K562 (cell line): ENCODE measurements around the gene HOXC12. TPM values are rescaled to one million over a fixed set of nuclear protein-coding genes. Genes with fewer than 3 reads are reported as not detected.

Experiments used
- JUND ChIP-seq, 2 experiments: IDR thresholded peaks; 2 replicates in 1 of 2; 3 replicates in 1 of 2; pipeline ENCODE4 v1.6.1; 2011; ENCODE audit warnings: borderline replicate concordance in 2 of 2, low read depth in 2 of 2, low read length in 2 of 2, improper control_type of control experiment in 1 of 2, missing biosample characterization in 1 of 2, missing genetic modification characterization in 1 of 2, missing genetic modification reagents in 1 of 2
- PML ChIP-seq: IDR thresholded peaks from 2 replicates; pipeline ENCODE4 v1.6.1; 2012; ENCODE audit warnings: low read length, inconsistent platforms
- SMC3 ChIP-seq: conservative IDR thresholded peaks from 2 replicates; pipeline ENCODE4 v1.6.1; 2011; ENCODE audit warnings: low read depth, low read length, improper control_type of control experiment; ENCODE audit not compliant: insufficient read depth
- VEZF1 ChIP-seq: fragments of 200-800 bp; sonication (Bioruptor generic); IDR thresholded peaks from 2 replicates; pipeline ENCODE4 v1.6.1; 2017; ENCODE audit warnings: missing genetic modification characterization, missing compliant biosample characterization
- ZBTB33 ChIP-seq: sonication (generic); formaldehyde crosslinking; IDR thresholded peaks from 2 replicates; pipeline ENCODE4 v1.8.1; 2023; ENCODE audit warnings: mild to moderate bottlenecking, missing genetic modification reagents
- ZNF239 ChIP-seq: fragments of 250-450 bp; sonication (Bioruptor Pico); IDR thresholded peaks from 2 replicates; pipeline ENCODE4 v1.4.0; 2020; ENCODE audit warnings: mild to moderate bottlenecking
- ZNF311 ChIP-seq: fragments of 250-450 bp; sonication (Bioruptor Pico); IDR thresholded peaks from 2 replicates; pipeline ENCODE4 v1.4.0; 2020; ENCODE audit warnings: mild to moderate bottlenecking, moderate library complexity
- ZNF384 ChIP-seq: IDR thresholded peaks from 2 replicates; pipeline ENCODE4 v1.6.1; 2012; ENCODE audit warnings: low read depth, low read length, improper control_type of control experiment
- ZNF592 ChIP-seq: fragments of 450-650 bp; IDR thresholded peaks from 2 replicates; pipeline ENCODE4 v1.6.1; 2017; ENCODE audit warnings: antibody characterized with exemption, mild to moderate bottlenecking
- polyA plus RNA-seq, 8 experiments: library from polyadenylated mRNA; depleted of rRNA in 4 of 8; stranded (reverse) in 5 of 8; unstranded in 3 of 8; fragments of >200 nt; fragmentation: Nextera tagmentation in 2 of 8; fragmentation: Illumina TruSeq in 1 of 8; extraction: Ambion mirVana in 2 of 8; extraction: Trizol in 1 of 8; gene quantifications; 2 replicates each; pipeline versions ENCODE4 v1.2.1 to v1.2.3, GENCODE V29; 2011 to 2014; ENCODE audit warnings: inconsistent platforms in 1 of 8, missing spikeins in 1 of 8
- total RNA-seq, 7 experiments: library from RNA; depleted of rRNA in 6 of 7; stranded (reverse); fragments of >200 nt in 6 of 7; fragmentation: Illumina TruSeq in 2 of 7; extraction: Trizol in 2 of 7; gene quantifications; 2 replicates each; pipeline versions ENCODE4 v1.2.1 to v1.2.3, GENCODE V29; 2011 to 2021; ENCODE audit warnings: low replicate concordance in 1 of 7

HOXC12 gene
- total and polyA plus RNA-seq, 9 of the 15 experiments (the other 6 are each of a cell fraction or from before 2014, with no cell fraction given) = 0.04 to 0.36 (median 0.11) TPM; not detected in 1

- TF ChIP-seq ZBTB33 (CRISPR knock-in tag) (0 out of 2 replicates have a peak, but pooled peaks have one; percentile 24), ZNF311 (CRISPR knock-in tag) (no peak), JUND (IDR thresholded peaks at IDR 0.05; ENCODE audit: borderline replicate concordance, low read depth, low read length) (peak; percentile 24; the same call in 1 of the 2 replicates), JUND (tag; IDR thresholded peaks at IDR 0.05; ENCODE audit: borderline replicate concordance, low read depth, low read length) (no peak; the same call in 2 of the 3 replicates), ZNF239 (CRISPR knock-in tag) (no peak), ZNF384 (no peak), VEZF1 (CRISPR knock-in tag) (peak; percentile 79), PML (peak; percentile 68; the same call in 1 of the 2 replicates), ZNF592 (peak; percentile 27; the same call in 1 of the 2 replicates), SMC3 (no peak)
Measured at GRCh38 chr12:53995378-53996239, 40.9 kb downstream of the HOXC12 start (continued).
